ENCODE data around the gene RAB11A.

DNA sequence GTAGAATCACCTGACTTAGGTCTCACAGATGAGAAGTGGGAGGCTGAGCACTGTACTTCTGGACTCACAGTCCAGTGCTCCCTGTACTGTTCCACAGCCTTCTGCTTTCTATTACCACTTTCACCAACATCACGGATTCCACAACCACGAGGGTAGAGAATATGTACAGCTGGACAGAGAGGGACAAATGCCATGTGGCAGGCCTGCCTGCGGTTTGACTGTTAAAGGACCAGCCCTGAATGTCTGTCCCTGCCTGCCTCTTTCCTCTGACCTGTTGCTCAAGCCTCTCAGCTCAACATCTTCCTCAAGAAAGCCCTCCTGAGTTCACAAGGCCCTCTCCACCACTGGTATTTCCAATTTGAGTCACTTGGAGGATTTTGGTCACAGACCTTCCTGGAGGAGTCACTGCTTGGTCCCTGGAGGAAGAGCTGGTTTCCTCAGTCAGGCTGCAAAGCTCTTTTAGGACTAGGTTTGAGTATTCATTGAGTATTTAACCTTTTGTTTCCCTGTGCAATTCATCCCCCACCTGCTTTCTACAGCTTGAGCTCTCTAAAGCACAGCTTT is 49.1 kb downstream of the RAB11A start:
- no peak for TF ChIP-seq EZH2 (IDR thresholded peaks at IDR 0.05)
- no peak for TF ChIP-seq POLR2AphosphoS5 (IDR thresholded peaks at IDR 0.05; ENCODE audit: borderline replicate concordance, low read depth, low read length)

Data from SK-N-MC (cell line).